Measurements from ENCODE around the gene MTG2. TPM values are rescaled to one million over a fixed set of nuclear protein-coding genes. Genes with fewer than 3 reads are reported as not detected.

Gene MTG2
- total and polyA plus RNA-seq, 2 of the 13 experiments (the other 11 are each of a cell fraction or from before 2014, with no cell fraction given) = 20.4 to 37.8 TPM

- TF ChIP-seq CTCF (CRISPR knock-in tag; IDR thresholded peaks at IDR 0.05) (peak; percentile 22; the same call in 1 of the 2 replicates), PAWR (CRISPR knock-in tag; IDR thresholded peaks at IDR 0.05; ENCODE audit: borderline replicate concordance) (no peak), BORCS8-MEF2B (CRISPR knock-in tag; IDR thresholded peaks at IDR 0.05) (peak; percentile 60; the same call in 1 of the 2 replicates), ZNF839 (CRISPR knock-in tag; IDR thresholded peaks at IDR 0.05; ENCODE audit: borderline replicate concordance) (no peak; the same call in 1 of the 2 replicates), EZH2 (conservative IDR thresholded peaks at IDR 0.05; ENCODE audit: low read depth, low read length) (no peak), NR1H2 (CRISPR knock-in tag; IDR thresholded peaks at IDR 0.05; ENCODE audit: borderline replicate concordance, low read depth) (no peak; the same call in 1 of the 2 replicates), TBX2 (CRISPR knock-in tag; IDR thresholded peaks at IDR 0.05; ENCODE audit: borderline replicate concordance) (peak; percentile 76), POLR2G (IDR thresholded peaks at IDR 0.05; ENCODE audit: low read depth, low read length) (peak; percentile 93), SALL2 (CRISPR knock-in tag; IDR thresholded peaks at IDR 0.05) (peak; percentile 85; the same call in 1 of the 2 replicates), NPAS2 (CRISPR knock-in tag; IDR thresholded peaks at IDR 0.05; ENCODE audit: borderline replicate concordance) (no peak), ZNF350 (CRISPR knock-in tag; IDR thresholded peaks at IDR 0.05; ENCODE audit: borderline replicate concordance, low read depth) (no peak), CCAR2 (optimal IDR thresholded peaks at IDR 0.05; ENCODE audit: low read depth, low read length) (no peak), TCF7L2 (IDR thresholded peaks at IDR 0.05; ENCODE audit: low read depth, low read length) (no peak), CERS6 (CRISPR knock-in tag; IDR thresholded peaks at IDR 0.05) (no peak), BRCA1 (CRISPR knock-in tag; IDR thresholded peaks at IDR 0.05) (no peak)
- TF ChIP-seq, protein P1, sequence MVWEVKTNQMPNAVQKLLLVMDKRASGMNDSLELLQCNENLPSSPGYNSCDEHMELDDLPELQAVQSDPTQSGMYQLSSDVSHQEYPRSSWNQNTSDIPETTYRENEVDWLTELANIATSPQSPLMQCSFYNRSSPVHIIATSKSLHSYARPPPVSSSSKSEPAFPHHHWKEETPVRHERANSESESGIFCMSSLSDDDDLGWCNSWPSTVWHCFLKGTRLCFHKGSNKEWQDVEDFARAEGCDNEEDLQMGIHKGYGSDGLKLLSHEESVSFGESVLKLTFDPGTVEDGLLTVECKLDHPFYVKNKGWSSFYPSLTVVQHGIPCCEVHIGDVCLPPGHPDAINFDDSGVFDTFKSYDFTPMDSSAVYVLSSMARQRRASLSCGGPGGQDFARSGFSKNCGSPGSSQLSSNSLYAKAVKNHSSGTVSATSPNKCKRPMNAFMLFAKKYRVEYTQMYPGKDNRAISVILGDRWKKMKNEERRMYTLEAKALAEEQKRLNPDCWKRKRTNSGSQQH (CRISPR knock-in tag; IDR thresholded peaks at IDR 0.05; ENCODE audit: low read depth) = peak; percentile 62; the same call in 1 of the 2 replicates
- TF ChIP-seq, protein P2, sequence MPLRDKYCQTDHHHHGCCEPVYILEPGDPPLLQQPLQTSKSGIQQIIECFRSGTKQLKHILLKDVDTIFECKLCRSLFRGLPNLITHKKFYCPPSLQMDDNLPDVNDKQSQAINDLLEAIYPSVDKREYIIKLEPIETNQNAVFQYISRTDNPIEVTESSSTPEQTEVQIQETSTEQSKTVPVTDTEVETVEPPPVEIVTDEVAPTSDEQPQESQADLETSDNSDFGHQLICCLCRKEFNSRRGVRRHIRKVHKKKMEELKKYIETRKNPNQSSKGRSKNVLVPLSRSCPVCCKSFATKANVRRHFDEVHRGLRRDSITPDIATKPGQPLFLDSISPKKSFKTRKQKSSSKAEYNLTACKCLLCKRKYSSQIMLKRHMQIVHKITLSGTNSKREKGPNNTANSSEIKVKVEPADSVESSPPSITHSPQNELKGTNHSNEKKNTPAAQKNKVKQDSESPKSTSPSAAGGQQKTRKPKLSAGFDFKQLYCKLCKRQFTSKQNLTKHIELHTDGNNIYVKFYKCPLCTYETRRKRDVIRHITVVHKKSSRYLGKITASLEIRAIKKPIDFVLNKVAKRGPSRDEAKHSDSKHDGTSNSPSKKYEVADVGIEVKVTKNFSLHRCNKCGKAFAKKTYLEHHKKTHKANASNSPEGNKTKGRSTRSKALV (CRISPR knock-in tag; IDR thresholded peaks at IDR 0.05) = peak; percentile 76; the same call in 1 of the 2 replicates
These were observed 39.5 kb upstream of the MTG2 start, which contains the start of the genes PSMA7 and SS18L1 (continued) for GRCh38 chr20:62143081-62143956.

Data from HepG2 (cell line).